Spleen (tissue), 11 donors: Measurements from ENCODE around the gene FDX1. TPM values are rescaled to one million over a fixed set of nuclear protein-coding genes. Genes with fewer than 3 reads are reported as not detected.

ENCODE experiments used
- DNase-seq: peaks from one replicate; pipeline ENCODE4 v3.0.0-alpha.2; 2020
- H3K27ac ChIP-seq, 8 donors: fragments of 200-600 bp; sonication (generic) in 7 of 8; 1 replicate in 4 of 8; 2 replicates in 4 of 8; pipeline versions ENCODE4 v1.5.0 to v1.8.0; 2016 to 2021; ENCODE audit warnings: inconsistent platforms in 4 of 8, mild to moderate bottlenecking in 4 of 8, moderate library complexity in 1 of 8
- H3K27me3 ChIP-seq, 7 donors: fragments of 200-600 bp; sonication (generic) in 6 of 7; replicated peaks in 1 of 7; 1 replicate in 4 of 7; 2 replicates in 3 of 7; pipeline versions ENCODE4 v1.5.0 to v1.8.0; 2016 to 2021; ENCODE audit warnings: inconsistent platforms in 3 of 7, mild to moderate bottlenecking in 1 of 7
- H3K36me3 ChIP-seq, 6 donors: fragments of 200-600 bp; sonication (generic) in 5 of 6; 1 replicate in 4 of 6; 2 replicates in 2 of 6; pipeline versions ENCODE4 v1.5.0 to v1.8.0; 2016 to 2021; ENCODE audit warnings: inconsistent platforms in 2 of 6
- H3K4me1 ChIP-seq, 6 donors: fragments of 200-600 bp; sonication (generic) in 5 of 6; 1 replicate in 3 of 6; 2 replicates in 3 of 6; pipeline versions ENCODE4 v1.5.0 to v1.8.0; 2016 to 2021; ENCODE audit warnings: inconsistent platforms in 3 of 6
- H3K4me3 ChIP-seq, 8 donors: fragments of 200-600 bp; sonication (generic) in 7 of 8; 1 replicate in 4 of 8; 2 replicates in 4 of 8; pipeline versions ENCODE4 v1.5.0 to v1.8.0; 2016 to 2021; ENCODE audit warnings: inconsistent platforms in 4 of 8, mild to moderate bottlenecking in 4 of 8, moderate library complexity in 2 of 8
- H3K9me3 ChIP-seq, 8 donors: fragments of 200-600 bp; sonication (generic) in 7 of 8; 1 replicate in 4 of 8; 2 replicates in 4 of 8; pipeline versions ENCODE4 v1.5.0 to v1.8.0; 2016 to 2021; ENCODE audit warnings: inconsistent platforms in 4 of 8
- CTCF ChIP-seq, 11 experiments: fragments of 200-600 bp in 7 of 11; fragments of 450-650 bp in 4 of 11; sonication (generic) in 4 of 11; IDR thresholded peaks in 8 of 11; conservative IDR thresholded peaks in 3 of 11; 1 replicate in 7 of 11; 2 replicates in 4 of 11; pipeline versions ENCODE4 v1.4.0 to v1.8.0; 2016 to 2021; ENCODE audit warnings: antibody characterized with exemption in 11 of 11, inconsistent platforms in 4 of 11, mild to moderate bottlenecking in 1 of 11
- POLR2A ChIP-seq, 3 donors: fragments of 450-650 bp; IDR thresholded peaks; one replicate each; pipeline ENCODE4 v1.5.1; 2017; ENCODE audit warnings: antibody characterized with exemption in 3 of 3, mild to moderate bottlenecking in 1 of 3
- POLR2AphosphoS5 ChIP-seq, 3 donors: sonication (generic); formaldehyde crosslinking; IDR thresholded peaks; one replicate each; pipeline ENCODE4 v1.5.1; 2017; ENCODE audit warnings: antibody characterized with exemption in 3 of 3
- WGBS, 5 donors: extraction: QIAGEN DNeasy Blood & Tissue Kit in 3 of 5; methylation state at CpG; one replicate each; pipeline versions ENCODE4 v1.1.5 to v1.1.7; 2013 to 2018; 5-methylcytosine and 5-hydroxymethylcytosine counted together
- intact Hi-C: fragments of 100-400 bp; cut with DNase I; formaldehyde crosslinking; loops from one replicate; pipeline ENCODE4 v1.15.0; 2023; ENCODE audit warnings: low total_unique reads
- polyA plus RNA-seq, 3 donors: library from polyadenylated mRNA; stranded (reverse); fragments of 200-250 nt; gene quantifications; one replicate each; pipeline ENCODE4 v1.2.1, GENCODE V29; 2013
- total RNA-seq, 7 donors: library from RNA; depleted of rRNA in 3 of 7; stranded (reverse); fragments of >200 nt in 3 of 7; fragmentation: NEBNext Ultra II Directional in 4 of 7; extraction: Animal tissue kit (Norgen Biotek cat#: 25700) in 4 of 7; gene quantifications; one replicate each; pipeline versions ENCODE4 v1.1.0 to v1.2.1, GENCODE V29; 2016 to 2021
- donor health status: healthy with polysubstance abuse.
- donor health status: DM: no; HTN: no; CAD: no; lungs with moderate emphysema.
- donor health status: DM: no; HTN: no; CAD: no.
- donor health status: Bipolar disorder and iron deficiency.
- donor health status: healthy.
- donor health status: DM: no; HTN: no; CAD: no.
- donor health status: DM: yes; HTN: yes; CAD: no.

The FDX1 gene
- total and polyA plus RNA-seq, 10 donors: 7.9 to 15.7 (median 10.3) TPM

- H3K36me3 ChIP-seq: peaks cover 0 to 22% (median 0%) of the 10 kb centered on the region in 6 donors
- TF ChIP-seq CTCF (IDR thresholded peaks at IDR 0.05 in 8 of 11, conservative IDR thresholded peaks at IDR 0.05 in 3 of 11) (no peak), POLR2A (IDR thresholded peaks at IDR 0.05) (no peak), POLR2AphosphoS5 (IDR thresholded peaks at IDR 0.05) (no peak)
- no peak for DNase-seq
- no peak overlapping the region for H3K27ac ChIP-seq
- no peak overlapping the region for H3K4me3 ChIP-seq
- WGBS, 5 donors: 88 to 100% (median 94%) methylated on average over 2 of the region's 2 CpGs
- H3K9me3 ChIP-seq: no peaks in the 10 kb centered on the region
- peaks cover 0 to 18% (median 3%) of the 10 kb centered on the region in 6 donors for H3K4me1 ChIP-seq
- H3K27me3 ChIP-seq: no peaks in the 10 kb centered on the region
- intact Hi-C loops: no loop called here
These were observed 23.0 kb downstream of the FDX1 start for GRCh38 chr11:110452720-110453119.

GRCh38 chr11:110453684-110454354, 24.1 kb downstream of the FDX1 start:
- Histone ChIP-seq H3K9me3 (no peaks in the 10 kb centered on the region), H3K27me3 (no peaks in the 10 kb centered on the region), H3K4me3 (no peak overlapping the region), H3K4me1 (peaks cover 0 to 14% (median 3%) of the 10 kb centered on the region in 6 donors), H3K27ac (no peak overlapping the region), H3K36me3 (peaks cover 0 to 33% (median 3%) of the 10 kb centered on the region in 6 donors)
- 67 to 72% (median 72%) methylated on average over 5 of the region's 5 CpGs for WGBS, 5 donors
- TF ChIP-seq POLR2A (IDR thresholded peaks at IDR 0.05) (no peak), POLR2AphosphoS5 (IDR thresholded peaks at IDR 0.05) (no peak)
- intact Hi-C loops: no loop called here
- no peak for DNase-seq

- Histone ChIP-seq H3K27ac (no peak overlapping the region), H3K9me3 (no peaks in the 10 kb centered on the region), H3K36me3 (peaks cover 0 to 41% (median 9%) of the 10 kb centered on the region in 6 donors), H3K27me3 (no peaks in the 10 kb centered on the region), H3K4me3 (no peak overlapping the region), H3K4me1 (peaks cover 0 to 14% (median 3%) of the 10 kb centered on the region in 6 donors)
- intact Hi-C loops: no loop called here
- no peak for DNase-seq
- TF ChIP-seq POLR2A (IDR thresholded peaks at IDR 0.05) (no peak), CTCF (IDR thresholded peaks at IDR 0.05 in 8 of 11, conservative IDR thresholded peaks at IDR 0.05 in 3 of 11) (no peak)
- 33 to 67% (median 63%) methylated on average over 1 of the region's 1 CpG for WGBS, 5 donors
These were observed 24.9 kb downstream of the FDX1 start for GRCh38 chr11:110454609-110455008.

GRCh38 chr11:110455718-110456117, 26.0 kb downstream of the FDX1 start:
- H3K4me1 ChIP-seq: peaks cover 0 to 14% (median 3%) of the 10 kb centered on the region in 6 donors
- no peaks in the 10 kb centered on the region for H3K9me3 ChIP-seq
- H3K36me3 ChIP-seq: peaks cover 0 to 52% (median 10%) of the 10 kb centered on the region in 6 donors
- no peak overlapping the region for H3K4me3 ChIP-seq
- TF ChIP-seq POLR2A (IDR thresholded peaks at IDR 0.05) (no peak), POLR2AphosphoS5 (IDR thresholded peaks at IDR 0.05) (no peak), CTCF (IDR thresholded peaks at IDR 0.05 in 8 of 11, conservative IDR thresholded peaks at IDR 0.05 in 3 of 11) (no peak)
- intact Hi-C loops: no loop called here
- no peak overlapping the region for H3K27ac ChIP-seq
- 68 to 83% (median 73%) methylated on average over 6 of the region's 6 CpGs for WGBS, 5 donors
- DNase-seq: no peak
- no peaks in the 10 kb centered on the region for H3K27me3 ChIP-seq
